ENCODE results near the gene WDR70. TPM values are rescaled to one million over a fixed set of nuclear protein-coding genes. Genes with fewer than 3 reads are reported as not detected.
"Not testable (repeated sequence)": the region's sequence is repeated elsewhere in the genome, so short reads cannot be mapped to it uniquely, and the experiment has no call there.

WDR70 gene
- total and polyA plus RNA-seq, 10 of the 15 experiments (the other 5 are each of a cell fraction or from before 2014, with no cell fraction given), result 10.9 to 33.6 (median 29.1) TPM

DNA sequence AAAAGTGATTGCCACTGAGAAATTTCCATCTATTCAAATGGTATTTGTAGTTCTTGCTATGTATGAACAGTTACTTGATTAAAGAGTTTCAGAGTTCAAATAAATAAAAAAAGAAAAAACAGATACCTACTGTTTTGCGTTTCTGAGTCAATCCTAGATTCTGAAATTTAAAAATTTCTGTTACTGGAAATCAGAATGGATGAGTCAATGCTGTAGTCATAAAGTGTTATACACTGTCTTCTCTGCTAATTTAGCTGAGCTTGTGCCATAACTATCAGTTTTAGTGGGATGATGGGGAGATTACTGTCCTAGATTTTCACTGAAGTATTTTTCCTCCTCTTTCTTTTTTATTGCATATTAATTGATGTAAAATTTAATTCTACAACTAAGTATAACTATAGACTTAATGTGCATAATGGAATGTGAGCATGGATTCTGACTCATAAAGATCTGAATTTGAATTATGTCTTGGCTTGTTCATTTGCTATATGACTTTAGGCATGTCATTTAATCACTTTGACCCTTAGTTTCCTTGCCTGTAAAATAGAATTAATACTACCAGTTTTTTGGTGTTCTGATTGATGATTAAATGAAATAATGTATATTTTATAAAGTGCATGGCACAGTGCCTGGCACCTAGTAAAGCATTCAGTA is 75.4 kb downstream of the WDR70 start:
- H4K20me1 ChIP-seq (ENCODE audit: control insufficient read depth, insufficient read depth); intact Hi-C loops (cut with micrococcal nuclease; ENCODE audit: unreplicated experiment); CTCF ChIA-PET; POLR2A ChIA-PET; SMC1A ChIA-PET (ENCODE audit: uncharacterized antibody, unreplicated experiment); H3K4me3 ChIP-seq; H3K36me3 ChIP-seq (ENCODE audit: control insufficient read depth in 2 of 2, insufficient read depth in 2 of 2, low read length in 1 of 2); RAD21 ChIA-PET (ENCODE audit: unreplicated experiment); H3K9me3 ChIP-seq (replicated peaks; ENCODE audit: control insufficient read depth, insufficient read depth, low read length); H3K4me2 ChIP-seq (ENCODE audit: control insufficient read depth, insufficient read depth); BruUV-seq (replicated peaks); H3K79me2 ChIP-seq (ENCODE audit: control insufficient read depth, insufficient read depth, low read length); ATAC-seq; H3K4me1 ChIP-seq (ENCODE audit: control insufficient read depth, insufficient read depth, low read length); H3K27me3 ChIP-seq (replicated peaks in 1 of 2; ENCODE audit: control insufficient read depth in 2 of 2, insufficient read depth in 2 of 2, low read length in 1 of 2); H3K9ac ChIP-seq (ENCODE audit: control insufficient read depth, insufficient read depth, low read length); H3K27ac ChIP-seq (ENCODE audit: control insufficient read depth, insufficient read depth); in situ Hi-C loops (cut with MboI); DNase-seq (ENCODE audit: low read depth, low spot score); H2AFZ ChIP-seq (ENCODE audit: control insufficient read depth, low read depth, low read length): not testable (repeated sequence)
- FAIRE-seq, result peak; percentile 18
- 0 out of 2 replicates have a peak, but pooled peaks have one; percentile 36 for TF ChIP-seq JUNB (IDR thresholded peaks at IDR 0.05)
- 0% methylated on average over 1 of the region's 1 CpG for WGBS (ENCODE audit: insufficient coverage, insufficient replicate concordance, low lambda C conversion rate, missing lambda C conversion rate)

GRCh38 chr5:37463191-37464051 is 84.3 kb downstream of the WDR70 start:
- H3K9me3 ChIP-seq (replicated peaks; ENCODE audit: control insufficient read depth, insufficient read depth, low read length); BruUV-seq (replicated peaks); H3K36me3 ChIP-seq (ENCODE audit: control insufficient read depth in 2 of 2, insufficient read depth in 2 of 2, low read length in 1 of 2); ATAC-seq; intact Hi-C loops (cut with micrococcal nuclease; ENCODE audit: unreplicated experiment); SMC1A ChIA-PET (ENCODE audit: uncharacterized antibody, unreplicated experiment); FAIRE-seq; H3K27ac ChIP-seq (ENCODE audit: control insufficient read depth, insufficient read depth); H3K4me1 ChIP-seq (ENCODE audit: control insufficient read depth, insufficient read depth, low read length); H3K27me3 ChIP-seq (replicated peaks in 1 of 2; ENCODE audit: control insufficient read depth in 2 of 2, insufficient read depth in 2 of 2, low read length in 1 of 2); H3K79me2 ChIP-seq (ENCODE audit: control insufficient read depth, insufficient read depth, low read length); H3K9ac ChIP-seq (ENCODE audit: control insufficient read depth, insufficient read depth, low read length); POLR2A ChIA-PET; H2AFZ ChIP-seq (ENCODE audit: control insufficient read depth, low read depth, low read length); H3K4me3 ChIP-seq; H4K20me1 ChIP-seq (ENCODE audit: control insufficient read depth, insufficient read depth); in situ Hi-C loops (cut with MboI); RAD21 ChIA-PET (ENCODE audit: unreplicated experiment); DNase-seq (ENCODE audit: low read depth, low spot score); H3K4me2 ChIP-seq (ENCODE audit: control insufficient read depth, insufficient read depth): not testable (repeated sequence)
- over 99% methylated on average over 6 of the region's 7 CpGs for WGBS (ENCODE audit: insufficient coverage, insufficient replicate concordance, low lambda C conversion rate, missing lambda C conversion rate)
- CTCF ChIA-PET, result interaction anchor here (0.9 kb wide), 1 partner anchor 11 kb away, joined by 3 read pairs; no protein-coding TSS in a partner anchor

DNA sequence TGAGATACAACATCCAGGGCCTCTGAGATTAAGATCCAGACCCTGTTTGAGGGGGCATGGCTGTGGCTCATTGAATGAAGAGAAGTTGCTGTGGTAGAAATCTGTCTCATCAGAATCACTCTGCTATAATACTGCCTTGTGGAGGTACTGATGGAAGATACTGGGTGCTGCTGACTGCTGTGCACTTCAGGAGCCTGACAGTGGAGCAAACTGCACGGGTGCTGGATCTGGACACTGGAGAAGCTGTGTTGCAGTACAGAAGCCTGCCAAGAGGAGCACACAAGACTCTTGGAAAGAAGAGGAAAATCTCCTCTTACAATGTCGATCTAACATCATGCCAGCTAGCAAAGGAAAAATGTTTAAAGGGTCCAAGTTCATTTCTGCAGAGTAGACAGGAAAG is 85.5 kb downstream of the WDR70 start:
- FAIRE-seq; H3K9me3 ChIP-seq (replicated peaks; ENCODE audit: control insufficient read depth, insufficient read depth, low read length); H3K4me2 ChIP-seq (ENCODE audit: control insufficient read depth, insufficient read depth); H3K27me3 ChIP-seq (replicated peaks in 1 of 2; ENCODE audit: control insufficient read depth in 2 of 2, insufficient read depth in 2 of 2, low read length in 1 of 2); RAD21 ChIA-PET (ENCODE audit: unreplicated experiment); ATAC-seq; H3K4me1 ChIP-seq (ENCODE audit: control insufficient read depth, insufficient read depth, low read length); H3K9ac ChIP-seq (ENCODE audit: control insufficient read depth, insufficient read depth, low read length); H4K20me1 ChIP-seq (ENCODE audit: control insufficient read depth, insufficient read depth); POLR2A ChIA-PET; H2AFZ ChIP-seq (ENCODE audit: control insufficient read depth, low read depth, low read length); H3K36me3 ChIP-seq (ENCODE audit: control insufficient read depth in 2 of 2, insufficient read depth in 2 of 2, low read length in 1 of 2); in situ Hi-C loops (cut with MboI); DNase-seq (ENCODE audit: low read depth, low spot score); H3K27ac ChIP-seq (ENCODE audit: control insufficient read depth, insufficient read depth); H3K79me2 ChIP-seq (ENCODE audit: control insufficient read depth, insufficient read depth, low read length); H3K4me3 ChIP-seq; intact Hi-C loops (cut with micrococcal nuclease; ENCODE audit: unreplicated experiment); BruUV-seq (replicated peaks): not testable (repeated sequence)
- 60% methylated on average over 2 of the region's 2 CpGs for WGBS (ENCODE audit: insufficient coverage, insufficient replicate concordance, low lambda C conversion rate, missing lambda C conversion rate)
- SMC1A ChIA-PET (ENCODE audit: uncharacterized antibody, unreplicated experiment), result interaction anchor here (1.2 kb wide), 1 partner anchor 10 kb away, joined by 3 read pairs; no protein-coding TSS in a partner anchor
- CTCF ChIA-PET, result interaction anchor here (0.9 kb wide), 1 partner anchor 10 kb away, joined by 3 read pairs; no protein-coding TSS in a partner anchor

DNA sequence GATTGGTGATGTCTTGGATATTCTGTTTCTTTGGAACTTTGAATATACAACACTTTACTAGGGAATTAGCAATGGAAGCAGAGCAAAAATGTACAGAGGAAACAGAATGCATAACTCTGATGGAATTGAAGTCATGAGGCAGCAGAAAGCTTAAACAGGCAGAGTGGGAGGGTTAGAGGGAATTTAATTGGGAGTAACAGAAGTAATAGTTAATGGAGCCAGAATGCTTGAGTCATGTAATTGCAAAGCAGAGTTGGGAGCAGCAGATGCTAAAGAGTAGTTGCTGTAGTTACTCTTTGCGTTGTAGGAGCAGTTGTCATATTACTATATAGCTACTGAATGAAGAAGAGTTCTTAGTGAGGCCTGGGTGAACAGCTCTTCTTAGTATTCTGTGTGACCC is 90.3 kb downstream of the WDR70 start:
- H4K20me1 ChIP-seq (ENCODE audit: control insufficient read depth, insufficient read depth); H2AFZ ChIP-seq (ENCODE audit: control insufficient read depth, low read depth, low read length); H3K79me2 ChIP-seq (ENCODE audit: control insufficient read depth, insufficient read depth, low read length); H3K4me3 ChIP-seq; intact Hi-C loops (cut with micrococcal nuclease; ENCODE audit: unreplicated experiment); ATAC-seq; H3K4me1 ChIP-seq (ENCODE audit: control insufficient read depth, insufficient read depth, low read length); CTCF ChIA-PET; H3K9ac ChIP-seq (ENCODE audit: control insufficient read depth, insufficient read depth, low read length); FAIRE-seq; H3K4me2 ChIP-seq (ENCODE audit: control insufficient read depth, insufficient read depth); H3K36me3 ChIP-seq (ENCODE audit: control insufficient read depth in 2 of 2, insufficient read depth in 2 of 2, low read length in 1 of 2); POLR2A ChIA-PET; BruUV-seq (replicated peaks); H3K27me3 ChIP-seq (replicated peaks in 1 of 2; ENCODE audit: control insufficient read depth in 2 of 2, insufficient read depth in 2 of 2, low read length in 1 of 2); DNase-seq (ENCODE audit: low read depth, low spot score); RAD21 ChIA-PET (ENCODE audit: unreplicated experiment); H3K27ac ChIP-seq (ENCODE audit: control insufficient read depth, insufficient read depth); SMC1A ChIA-PET (ENCODE audit: uncharacterized antibody, unreplicated experiment); H3K9me3 ChIP-seq (replicated peaks; ENCODE audit: control insufficient read depth, insufficient read depth, low read length); in situ Hi-C loops (cut with MboI): not testable (repeated sequence)
- WGBS (ENCODE audit: insufficient coverage, insufficient replicate concordance, low lambda C conversion rate, missing lambda C conversion rate), result 100% methylated on average over 1 of the region's 1 CpG

Measured in GM12878 (cell line).